Measurements from ENCODE around the gene SMARCA4. TPM values are rescaled to one million over a fixed set of nuclear protein-coding genes. Genes with fewer than 3 reads are reported as not detected.
"Not testable (repeated sequence)": the region's sequence is repeated elsewhere in the genome, so short reads cannot be mapped to it uniquely, and the experiment has no call there.

The SMARCA4 gene
- total RNA-seq, 1 experiment from 2014 or later: 57.9 TPM

DNA sequence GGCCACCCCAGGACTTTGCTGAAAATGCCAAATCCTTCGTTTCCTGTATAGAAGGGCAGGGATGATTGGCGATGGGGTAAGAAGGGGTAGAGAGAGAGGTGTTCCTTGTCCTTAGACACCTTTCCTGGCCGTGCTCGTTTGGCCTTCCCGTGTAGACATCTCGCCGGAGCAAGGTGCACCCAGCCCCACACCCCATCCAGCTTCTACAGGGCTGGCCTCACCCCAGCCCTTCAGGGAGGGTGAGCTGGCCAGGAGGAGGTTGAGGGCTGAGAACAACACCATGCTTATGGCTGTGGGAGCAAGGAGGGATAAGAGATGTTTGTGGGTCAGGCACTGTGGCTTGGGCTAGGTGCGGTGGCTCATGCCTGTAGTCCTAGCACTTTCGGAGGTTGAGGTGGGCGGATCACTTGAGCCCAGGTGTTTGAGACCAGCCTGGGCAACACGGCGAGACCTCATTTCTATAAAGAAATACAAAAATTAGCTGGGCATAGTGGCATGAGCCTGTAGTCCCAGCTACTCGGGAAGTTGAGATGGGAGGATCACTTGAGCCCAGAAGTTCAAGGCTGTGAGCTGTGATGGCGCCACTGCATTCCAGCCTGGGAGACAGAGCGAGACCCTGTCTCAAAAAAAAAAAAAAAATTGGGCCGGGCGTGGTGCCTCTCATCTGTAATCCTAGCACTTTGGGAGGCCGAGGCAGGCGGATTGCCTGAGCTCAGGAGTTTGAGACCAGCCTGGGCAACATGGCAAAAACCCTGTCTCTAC is 15.5 kb downstream of the SMARCA4 start:
- no peak for DNase-seq (ENCODE audit: low spot score)

DNA sequence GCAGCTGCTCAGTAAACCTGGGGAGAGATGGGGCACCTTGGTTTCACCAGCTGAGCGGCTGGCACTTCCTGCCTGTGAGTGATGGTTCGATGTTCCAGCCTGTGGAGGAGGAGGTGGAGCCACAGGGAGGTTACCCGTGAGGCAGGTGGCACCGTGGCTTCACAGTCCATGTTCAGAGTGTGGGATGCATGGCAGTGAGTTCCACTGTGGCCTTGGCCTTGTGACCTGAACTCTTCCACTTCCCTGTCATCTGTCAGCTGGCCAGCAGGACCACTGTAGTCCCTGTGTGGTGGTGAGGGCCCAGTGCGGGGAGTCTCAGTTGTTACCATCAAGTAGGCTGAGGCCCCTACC is 16.9 kb downstream of the SMARCA4 start:
- DNase-seq (ENCODE audit: low spot score): no peak

DNA sequence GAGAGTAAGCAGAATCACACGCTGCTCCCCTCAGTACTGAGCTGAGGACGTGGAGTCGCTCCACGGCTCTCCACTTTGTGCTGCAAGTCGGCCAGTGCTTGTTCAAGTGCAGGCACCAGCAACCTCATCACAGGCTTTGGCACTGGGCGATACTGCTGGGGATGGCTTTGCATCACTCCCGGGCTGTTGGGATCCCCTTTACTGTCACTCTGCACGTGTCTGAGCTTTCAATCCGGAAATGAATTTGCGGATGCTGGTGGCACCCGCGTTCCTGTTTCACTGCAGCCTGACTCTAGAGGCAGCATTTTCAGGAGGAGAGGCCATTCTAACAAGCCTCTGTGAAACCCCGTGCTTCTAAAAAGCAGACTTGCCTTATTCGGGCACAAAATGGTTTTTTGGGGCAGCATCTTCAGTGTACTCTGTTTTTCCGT is 19.1 kb downstream of the SMARCA4 start:
- DNase-seq (ENCODE audit: low spot score): no peak

DNA sequence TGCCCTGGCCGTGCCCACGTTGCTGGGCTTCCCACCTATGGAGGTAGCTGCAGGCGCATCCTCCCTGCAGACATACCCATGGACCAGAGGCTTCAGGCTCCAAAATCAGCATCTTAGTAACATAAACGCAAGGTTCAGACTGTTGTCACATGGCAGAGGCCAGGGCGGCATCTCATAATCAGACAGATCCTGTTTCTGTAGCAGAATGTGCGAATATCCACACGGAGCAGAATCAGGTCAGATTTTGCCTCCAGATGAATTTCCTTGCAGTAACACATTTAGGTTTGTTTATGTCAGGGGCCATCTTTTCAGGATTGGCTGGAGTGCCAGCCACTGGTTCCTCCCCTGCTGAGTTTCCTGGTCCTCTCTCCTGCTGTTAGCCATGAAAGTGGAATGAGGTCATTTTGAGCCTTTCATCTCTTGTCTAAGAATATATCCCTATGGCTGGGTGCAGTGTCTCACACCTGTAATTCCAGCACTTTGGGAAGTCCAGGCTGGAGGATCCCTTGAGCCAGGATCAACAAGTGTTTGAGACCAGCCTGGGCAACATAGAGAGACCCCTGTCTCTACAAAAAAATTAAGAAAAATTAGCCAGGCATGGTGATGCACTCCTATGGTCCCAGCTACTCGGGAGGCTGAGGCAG is 20.5 kb downstream of the SMARCA4 start:
- DNase-seq (ENCODE audit: low spot score): no peak

DNA sequence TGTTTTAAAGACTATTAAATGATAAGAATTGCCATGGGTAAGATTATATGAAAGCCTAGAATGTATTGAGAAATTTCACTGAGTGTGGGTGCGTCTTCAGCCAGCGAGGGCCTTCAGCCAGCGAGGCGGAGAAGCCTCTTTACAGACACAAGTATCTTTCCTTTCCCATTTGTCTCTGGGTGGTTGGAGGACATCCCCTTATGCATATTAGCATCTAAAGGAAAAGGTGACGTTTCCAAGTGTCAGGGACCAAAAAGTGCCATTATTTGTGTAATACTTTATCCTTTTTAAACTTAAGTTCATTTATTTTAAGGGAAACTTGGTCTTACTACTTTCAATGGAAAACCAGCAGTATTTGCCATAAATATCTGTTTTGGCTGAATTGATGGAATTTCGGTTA is 22.2 kb downstream of the SMARCA4 start:
- no peak for DNase-seq (ENCODE audit: low spot score)

DNA sequence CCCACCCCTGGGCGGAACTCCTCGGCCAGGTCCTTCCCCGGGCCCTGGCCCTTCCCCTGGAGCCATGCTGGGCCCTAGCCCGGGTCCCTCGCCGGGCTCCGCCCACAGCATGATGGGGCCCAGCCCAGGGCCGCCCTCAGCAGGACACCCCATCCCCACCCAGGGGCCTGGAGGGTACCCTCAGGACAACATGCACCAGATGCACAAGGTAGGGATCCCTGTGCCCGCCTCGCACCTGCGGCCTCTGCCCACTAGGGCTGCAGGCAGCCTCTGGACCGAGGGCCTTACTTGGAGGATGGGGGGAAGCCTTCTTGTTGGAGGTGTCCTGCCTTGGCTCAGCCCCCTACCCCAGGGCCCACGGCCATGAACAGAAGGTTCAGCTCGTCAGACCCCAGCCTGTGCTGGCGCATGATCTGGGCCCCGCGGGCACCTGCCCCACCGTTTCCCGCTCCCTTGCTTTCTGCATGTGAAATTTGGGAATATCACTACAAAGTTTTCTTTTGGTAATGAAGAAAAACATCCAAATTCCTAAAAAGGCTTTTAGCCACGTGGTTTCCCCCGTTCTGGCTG is 23.4 kb downstream of the SMARCA4 start:
- no peak for DNase-seq (ENCODE audit: low spot score)

DNA sequence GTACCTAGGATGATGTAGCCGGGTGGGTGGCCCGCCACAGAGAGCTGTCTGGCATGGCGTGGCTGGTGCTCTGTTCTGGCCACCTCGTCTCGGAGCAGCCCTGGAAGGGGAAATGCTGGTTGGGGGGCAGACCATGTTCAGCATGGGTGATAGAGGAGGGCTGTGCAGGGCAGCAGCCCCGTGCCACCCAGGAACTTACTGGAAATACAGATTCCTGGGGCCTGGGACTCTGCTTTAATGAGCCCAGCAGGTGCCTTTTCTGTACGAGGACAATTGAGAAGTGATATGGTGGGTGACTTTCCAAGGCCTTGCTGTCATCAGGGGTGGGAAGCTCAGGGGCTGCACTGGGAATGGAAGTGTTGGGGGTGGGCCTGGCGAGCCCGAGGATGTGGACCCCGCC is 24.7 kb downstream of the SMARCA4 start:
- no peak for DNase-seq (ENCODE audit: low spot score)

DNA sequence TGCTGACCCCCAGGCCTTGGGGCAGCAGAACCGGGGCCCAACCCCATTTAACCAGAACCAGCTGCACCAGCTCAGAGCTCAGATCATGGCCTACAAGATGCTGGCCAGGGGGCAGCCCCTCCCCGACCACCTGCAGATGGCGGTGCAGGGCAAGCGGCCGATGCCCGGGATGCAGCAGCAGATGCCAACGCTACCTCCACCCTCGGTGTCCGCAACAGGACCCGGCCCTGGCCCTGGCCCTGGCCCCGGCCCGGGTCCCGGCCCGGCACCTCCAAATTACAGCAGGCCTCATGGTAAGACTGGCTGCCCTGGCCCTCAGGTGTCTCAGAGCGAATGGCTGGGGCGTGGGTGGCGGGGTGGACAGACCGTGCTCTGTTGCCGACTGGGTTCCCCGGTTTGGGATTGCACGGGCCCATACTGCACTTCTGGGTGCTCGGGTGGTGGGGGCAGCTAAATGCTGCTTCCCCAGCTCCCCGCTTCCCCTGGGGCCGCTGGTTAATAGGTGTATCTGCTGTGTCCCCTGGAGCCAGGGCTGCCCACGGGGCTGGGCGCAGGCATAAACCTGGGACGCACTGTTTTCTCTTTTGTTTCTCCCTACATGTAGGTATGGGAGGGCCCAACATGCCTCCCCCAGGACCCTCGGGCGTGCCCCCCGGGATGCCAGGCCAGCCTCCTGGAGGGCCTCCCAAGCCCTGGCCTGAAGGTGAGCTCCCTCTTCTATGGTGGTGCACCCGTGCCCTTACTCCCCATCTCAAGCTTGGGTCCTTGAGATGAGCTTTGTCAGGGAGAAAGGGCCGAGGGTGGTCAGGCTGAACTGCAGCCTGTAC is 25.7 kb downstream of the SMARCA4 start:
- DNase-seq (ENCODE audit: low spot score): no peak

DNA sequence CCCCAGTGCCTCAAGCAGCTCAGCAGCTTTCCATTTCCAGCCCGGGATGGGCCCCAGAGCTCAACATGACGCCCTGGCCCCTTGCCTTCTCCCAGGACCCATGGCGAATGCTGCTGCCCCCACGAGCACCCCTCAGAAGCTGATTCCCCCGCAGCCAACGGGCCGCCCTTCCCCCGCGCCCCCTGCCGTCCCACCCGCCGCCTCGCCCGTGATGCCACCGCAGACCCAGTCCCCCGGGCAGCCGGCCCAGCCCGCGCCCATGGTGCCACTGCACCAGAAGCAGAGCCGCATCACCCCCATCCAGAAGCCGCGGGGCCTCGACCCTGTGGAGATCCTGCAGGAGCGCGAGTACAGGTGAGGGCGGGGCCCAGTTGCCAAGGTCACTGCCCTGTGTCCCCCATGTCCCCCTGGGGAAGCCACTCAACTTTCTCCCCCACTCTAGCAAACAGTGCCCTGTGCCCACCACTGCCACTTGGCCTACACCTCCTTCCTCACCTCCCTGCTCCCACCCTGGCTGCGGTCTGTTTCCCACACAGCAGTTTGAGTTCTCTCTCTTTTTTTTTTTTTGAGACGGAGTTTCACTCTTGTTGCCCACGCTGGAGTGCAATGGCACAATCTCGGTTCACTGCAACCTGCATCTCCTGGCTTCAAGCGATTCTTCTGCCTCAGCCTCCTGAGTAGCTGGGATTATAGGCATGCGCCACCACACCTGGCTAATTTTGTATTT is 26.9 kb downstream of the SMARCA4 start:
- DNase-seq (ENCODE audit: low spot score): no peak

DNA sequence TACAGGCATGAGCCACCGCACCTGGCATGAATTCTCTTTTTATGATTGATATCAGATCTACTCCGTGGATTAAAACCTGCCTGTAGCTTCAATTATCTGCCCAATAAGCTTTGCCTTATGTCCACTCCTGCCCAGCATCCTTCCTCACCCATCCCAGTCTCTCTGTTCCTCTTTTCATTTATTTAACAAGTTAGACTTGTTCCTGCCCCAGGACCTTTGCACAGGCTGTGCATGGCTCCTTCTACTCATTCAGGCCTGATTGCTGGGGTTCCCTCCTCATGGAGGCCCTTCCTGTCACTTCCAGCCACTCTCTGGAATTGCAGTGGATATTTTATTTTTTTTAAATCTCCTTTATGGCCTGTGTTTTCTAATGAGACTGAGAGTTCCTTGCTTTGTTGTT is 27.6 kb downstream of the SMARCA4 start:
- no peak for DNase-seq (ENCODE audit: low spot score)

DNA sequence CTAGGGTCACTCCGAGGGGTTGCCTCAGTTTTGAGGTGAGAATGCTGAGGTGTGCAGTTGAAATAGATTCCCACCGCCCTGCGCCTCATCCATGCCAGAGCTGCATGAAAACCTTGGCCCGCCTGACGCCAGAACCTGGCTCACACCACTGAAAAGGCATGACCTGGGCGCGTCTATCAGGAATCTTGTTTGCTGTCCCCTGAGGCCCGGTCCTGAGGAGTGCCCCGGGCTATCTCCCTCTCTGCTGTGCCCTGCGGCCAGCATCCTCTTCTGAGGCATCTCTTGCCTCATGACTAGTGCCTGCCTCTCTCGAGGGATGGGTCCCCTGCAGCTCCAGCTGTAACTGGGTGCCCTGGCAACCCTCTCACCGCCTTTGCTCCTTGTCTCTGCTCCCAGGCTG is 28.1 kb downstream of the SMARCA4 start:
- no peak for DNase-seq (ENCODE audit: low spot score)

DNA sequence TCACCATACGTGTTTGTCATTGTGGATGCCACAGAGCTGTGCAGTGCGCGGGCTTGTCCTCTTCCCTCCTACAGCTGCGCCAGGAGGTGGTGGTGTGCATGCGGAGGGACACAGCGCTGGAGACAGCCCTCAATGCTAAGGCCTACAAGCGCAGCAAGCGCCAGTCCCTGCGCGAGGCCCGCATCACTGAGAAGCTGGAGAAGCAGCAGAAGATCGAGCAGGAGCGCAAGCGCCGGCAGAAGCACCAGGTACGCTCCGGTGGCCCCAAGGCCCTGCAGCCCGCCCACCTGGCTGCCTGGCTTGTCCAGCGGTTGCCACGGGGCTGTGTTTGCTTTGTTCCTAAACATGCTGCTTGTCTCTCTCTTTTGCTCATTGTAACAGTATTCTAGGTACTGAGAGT is 30.2 kb downstream of the SMARCA4 start:
- DNase-seq (ENCODE audit: low spot score): no peak

DNA sequence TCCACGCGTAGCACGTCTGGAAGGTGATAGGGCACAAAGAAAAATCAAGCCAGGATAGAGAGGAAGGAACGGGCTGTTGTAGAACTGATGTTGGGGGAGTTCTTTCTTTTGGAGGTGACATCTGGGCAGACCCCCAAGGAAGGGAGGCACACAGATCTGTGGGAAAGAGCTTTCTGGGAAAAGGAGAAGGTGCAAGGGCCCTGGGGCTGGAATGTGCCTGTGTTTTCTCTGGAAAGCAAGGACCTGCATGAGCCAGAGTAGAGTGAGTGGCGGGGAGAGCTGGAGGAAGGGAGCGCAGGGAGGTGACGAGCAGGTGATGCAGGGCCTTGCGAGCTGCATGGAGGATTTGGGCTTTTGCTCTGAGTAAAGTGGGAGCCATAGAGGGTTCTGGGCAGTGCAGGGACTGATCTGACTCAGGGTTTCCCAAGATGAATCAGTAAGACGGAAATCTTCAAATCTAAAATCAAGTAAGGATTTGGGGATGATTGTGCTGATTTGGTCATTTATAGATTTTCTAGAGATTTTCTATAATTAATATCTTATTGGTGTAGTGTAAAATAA is 30.8 kb downstream of the SMARCA4 start:
- DNase-seq (ENCODE audit: low spot score): no peak

DNA sequence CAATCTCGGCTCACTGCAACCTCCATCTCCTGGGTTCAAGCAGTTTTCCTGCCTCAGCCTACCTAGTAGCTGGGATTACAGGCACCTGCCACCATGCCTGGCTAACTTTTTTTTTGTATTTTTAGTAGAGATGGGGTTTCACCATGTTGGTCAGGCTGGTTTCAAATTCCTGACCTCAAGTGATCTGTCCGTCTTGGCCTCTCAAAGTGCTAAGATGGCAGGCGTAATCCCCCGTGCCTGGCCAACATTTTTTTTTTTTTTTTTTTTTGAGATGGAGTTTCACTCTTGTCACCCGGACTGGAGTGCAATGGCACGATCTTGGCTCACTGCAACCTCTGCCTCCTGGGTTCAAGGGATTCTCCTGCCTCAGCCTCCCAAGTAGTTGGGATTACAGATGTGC is 31.3 kb downstream of the SMARCA4 start:
- DNase-seq (ENCODE audit: low spot score): not testable (repeated sequence)

DNA sequence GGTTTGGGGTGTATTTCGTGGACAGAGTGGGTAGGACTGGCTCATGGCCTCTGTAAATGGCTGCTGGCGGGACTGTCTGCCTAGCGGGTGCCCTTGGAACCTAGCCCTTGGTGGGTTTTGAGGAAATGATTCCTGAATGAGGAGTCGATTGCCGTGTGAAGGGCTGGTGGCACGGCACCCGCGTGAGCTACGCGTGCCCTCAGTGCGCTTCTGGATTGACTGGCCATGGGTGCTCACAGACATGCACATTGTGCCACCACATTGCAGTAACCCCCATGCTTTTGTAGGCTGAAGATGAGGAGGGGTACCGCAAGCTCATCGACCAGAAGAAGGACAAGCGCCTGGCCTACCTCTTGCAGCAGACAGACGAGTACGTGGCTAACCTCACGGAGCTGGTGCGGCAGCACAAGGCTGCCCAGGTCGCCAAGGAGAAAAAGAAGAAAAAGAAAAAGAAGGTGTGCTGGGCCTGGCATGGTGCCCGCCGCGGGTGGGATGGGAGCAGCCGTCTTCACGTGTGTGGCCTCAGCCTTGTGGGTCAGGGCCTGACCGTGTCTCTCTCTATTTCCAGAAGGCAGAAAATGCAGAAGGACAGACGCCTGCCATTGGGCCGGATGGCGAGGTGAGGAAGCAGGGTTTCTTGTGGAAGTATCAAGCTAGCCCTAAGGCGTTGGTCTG is 35.2 kb downstream of the SMARCA4 start:
- no peak for DNase-seq (ENCODE audit: low spot score)

DNA sequence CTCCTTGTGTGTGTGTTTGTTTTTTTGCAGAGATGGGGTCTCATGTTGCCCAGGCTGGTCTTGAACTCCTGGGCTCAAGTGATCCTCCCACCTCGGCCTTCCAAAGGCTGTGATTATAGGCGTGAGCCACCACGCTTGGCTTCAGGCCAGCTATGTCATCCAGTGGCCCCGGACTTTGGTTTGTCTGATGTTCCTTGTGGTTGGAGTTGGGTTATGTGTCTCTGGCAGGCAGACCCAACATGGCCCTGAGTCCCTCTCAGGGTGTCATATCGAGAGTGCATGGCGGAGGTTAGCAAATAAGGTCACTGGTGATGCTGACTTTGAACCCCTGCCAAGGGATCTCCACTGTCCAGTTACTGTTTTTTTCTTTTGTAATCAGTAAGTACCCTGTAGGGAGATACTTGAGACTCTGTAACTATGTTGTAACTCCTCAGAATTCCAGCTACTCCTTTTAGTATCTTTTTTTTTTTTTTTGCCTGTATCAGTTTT is 37.3 kb downstream of the SMARCA4 start:
- no peak for DNase-seq (ENCODE audit: low spot score)

DNA sequence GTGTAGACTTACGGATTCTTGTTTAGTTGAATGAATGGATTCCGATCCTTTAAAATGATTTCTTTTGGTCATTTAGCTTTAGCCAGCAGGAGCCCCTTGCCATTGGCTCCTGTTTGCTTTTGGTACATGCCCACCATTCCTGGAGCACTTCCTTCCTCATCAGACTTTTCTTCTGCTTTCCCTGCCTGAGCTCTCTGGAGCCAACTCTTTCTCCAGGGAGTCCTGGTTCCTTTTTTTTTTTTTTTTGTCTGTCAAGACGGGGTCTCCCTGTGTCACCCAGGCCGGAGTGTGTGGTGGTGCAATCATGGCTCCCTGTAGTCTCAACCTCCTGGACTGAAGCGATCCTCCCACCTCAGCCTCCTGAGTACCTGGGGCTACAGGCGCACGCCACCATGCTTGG is 37.8 kb downstream of the SMARCA4 start:
- DNase-seq (ENCODE audit: low spot score): no peak

DNA sequence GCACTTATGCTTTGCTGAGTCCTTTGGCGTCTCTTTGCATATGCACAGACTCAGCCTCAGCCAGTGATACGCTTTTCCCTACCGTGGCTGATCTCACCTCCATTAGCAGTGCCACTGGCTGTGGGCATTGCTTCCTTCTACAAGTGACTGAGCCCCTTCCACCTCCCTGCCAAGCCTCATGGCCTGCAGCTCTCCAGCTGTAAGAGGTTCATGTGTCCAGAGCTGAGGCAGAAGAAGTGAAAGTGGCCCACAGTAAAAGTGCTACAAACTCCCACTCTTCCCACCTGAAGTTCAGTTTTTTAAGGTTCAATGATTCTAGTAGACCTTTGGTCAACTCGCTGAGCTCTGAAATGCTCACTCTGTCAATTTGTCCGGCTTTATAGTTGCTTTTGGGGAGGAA is 44.7 kb downstream of the SMARCA4 start:
- no peak for DNase-seq (ENCODE audit: low spot score)

DNA sequence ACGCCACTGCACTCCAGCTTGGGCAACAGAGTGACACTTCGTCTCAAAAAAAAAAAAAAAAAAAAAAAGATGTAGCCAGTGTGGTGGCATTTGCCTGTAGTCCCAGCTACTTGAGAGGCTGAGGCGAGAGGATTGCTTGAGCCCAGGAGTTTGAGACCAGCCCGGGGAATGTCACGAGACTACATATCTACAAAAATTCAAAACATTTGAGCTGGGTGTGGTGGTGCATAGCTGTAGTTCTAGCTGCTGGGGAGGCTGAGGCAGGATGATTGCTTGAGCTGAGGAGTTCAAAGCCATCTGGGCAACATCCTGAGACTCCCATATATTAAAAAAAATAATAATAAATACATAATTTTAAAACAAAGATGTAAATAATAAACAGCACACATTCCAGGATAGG is 46.6 kb downstream of the SMARCA4 start:
- DNase-seq (ENCODE audit: low spot score): no peak

DNA sequence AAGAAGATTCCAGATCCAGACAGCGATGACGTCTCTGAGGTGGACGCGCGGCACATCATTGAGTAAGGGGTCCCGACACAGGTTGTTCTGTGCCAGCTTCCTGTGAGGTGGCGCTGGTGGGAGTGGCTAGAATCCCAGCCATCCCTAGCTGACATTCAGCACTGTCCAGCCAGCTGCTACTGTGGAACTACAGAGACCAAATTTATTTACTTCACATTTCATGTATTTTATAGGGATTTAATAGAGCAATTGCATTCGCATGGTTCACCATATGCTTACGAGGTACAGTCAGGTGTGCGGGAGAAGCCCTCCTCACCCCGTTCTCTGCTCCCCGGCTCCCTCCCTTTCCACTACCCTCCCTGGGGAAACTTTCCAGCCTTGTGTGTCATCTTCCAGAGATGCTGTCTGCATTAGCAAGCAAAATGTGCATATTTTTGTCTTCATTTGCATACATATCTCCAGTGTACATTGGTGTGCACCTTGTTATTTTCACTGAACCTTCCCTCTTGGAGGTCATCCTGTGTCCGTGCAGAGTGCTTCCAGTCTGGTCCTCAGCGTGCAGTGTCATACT is 47.2 kb downstream of the SMARCA4 start:
- no peak for DNase-seq (ENCODE audit: low spot score)
